Esophagus squamous epithelium (tissue), 4 donors: ENCODE measurements around the gene ACTG1.

Source experiments
- CTCF ChIP-seq, 6 experiments: fragments of 450-650 bp in 4 of 6; fragments of 200-600 bp in 2 of 6; sonication (generic) in 2 of 6; IDR thresholded peaks; one replicate each; pipeline ENCODE4 v1.5.1; 2016 to 2019; ENCODE audit warnings: antibody characterized with exemption in 6 of 6, mild to moderate bottlenecking in 4 of 6, moderate library complexity in 4 of 6
- POLR2A ChIP-seq, 4 donors: fragments of 450-650 bp; IDR thresholded peaks; one replicate each; pipeline ENCODE4 v1.6.1; 2017; ENCODE audit warnings: antibody characterized with exemption in 4 of 4, mild to moderate bottlenecking in 4 of 4, moderate library complexity in 3 of 4

GRCh38 chr17:81556863-81557262, 44.3 kb upstream of the ACTG1 start:
- TF ChIP-seq CTCF (IDR thresholded peaks at IDR 0.05) (no peak), POLR2A (IDR thresholded peaks at IDR 0.05) (no peak)
